Vagina (tissue), 2 donors: ENCODE results near the gene CCDC188. TPM values are rescaled to one million over a fixed set of nuclear protein-coding genes. Genes with fewer than 3 reads are reported as not detected.

Experiments
- DNase-seq, 2 donors: peaks; one replicate each; pipeline ENCODE4 v3.0.0-alpha.2; 2017; ENCODE audit errors: extremely low spot score in 2 of 2
- H3K27ac ChIP-seq: fragments of 200-600 bp; sonication (generic); one replicate; pipeline ENCODE4 v1.5.1; 2019
- H3K27me3 ChIP-seq: fragments of 200-600 bp; sonication (generic); one replicate; pipeline ENCODE4 v1.5.1; 2019
- H3K36me3 ChIP-seq, 2 donors: fragments of 200-600 bp; sonication (generic); one replicate each; pipeline ENCODE4 v1.5.1; 2017 to 2019
- H3K4me1 ChIP-seq: fragments of 200-600 bp; sonication (generic); one replicate; pipeline ENCODE4 v1.5.1; 2019
- H3K4me3 ChIP-seq, 2 donors: fragments of 200-600 bp; sonication (generic); 1 replicate in 1 of 2; 2 replicates in 1 of 2; pipeline ENCODE4 v1.5.1; 2016 to 2019
- H3K9me3 ChIP-seq: fragments of 200-600 bp; sonication (generic); one replicate; pipeline ENCODE4 v1.5.1; 2019
- POLR2A ChIP-seq, 2 donors: fragments of 450-650 bp; IDR thresholded peaks; one replicate each; pipeline ENCODE4 v1.6.1; 2017; ENCODE audit warnings: antibody characterized with exemption in 2 of 2, mild to moderate bottlenecking in 2 of 2, moderate library complexity in 2 of 2
- POLR2AphosphoS5 ChIP-seq, 2 donors: sonication (generic); formaldehyde crosslinking; IDR thresholded peaks; one replicate each; pipeline ENCODE4 v1.9.0; 2017; ENCODE audit warnings: antibody characterized with exemption in 2 of 2, mild to moderate bottlenecking in 2 of 2, low read depth in 1 of 2; ENCODE audit not compliant: insufficient read depth in 1 of 2
- intact Hi-C: fragments of 100-400 bp; cut with DNase I; formaldehyde crosslinking; loops from one replicate; pipeline ENCODE4 v1.15.1; 2023
- total RNA-seq: library from RNA; depleted of rRNA; stranded (reverse); fragments of >200 nt; gene quantifications from one replicate; pipeline ENCODE4 v1.2.3, GENCODE V29; 2016
- TF ChIP-seq, protein P1 (sequence below), 3 experiments: fragments of 450-650 bp in 2 of 3; fragments of 200-600 bp in 1 of 3; sonication (generic) in 1 of 3; IDR thresholded peaks; one replicate each; pipeline ENCODE4 v1.5.1; 2017 to 2019; ENCODE audit warnings: antibody characterized with exemption in 3 of 3, mild to moderate bottlenecking in 2 of 3, moderate library complexity in 2 of 3

The CCDC188 gene
- total RNA-seq, 1 donor from 2014 or later = not detected

- Histone ChIP-seq H3K27me3 (no peaks in the 10 kb centered on the region), H3K9me3 (no peaks in the 10 kb centered on the region), H3K27ac (no peak overlapping the region), H3K4me3 (no peak overlapping the region), H3K4me1 (no peaks in the 10 kb centered on the region), H3K36me3 (no peaks in the 10 kb centered on the region)
- no peak for DNase-seq
- intact Hi-C loops = no loop called here
- no peak for TF ChIP-seq POLR2AphosphoS5 (IDR thresholded peaks at IDR 0.05; ENCODE audit: insufficient read depth in 1 of 2, low read depth in 1 of 2)
- no peak for TF ChIP-seq POLR2A (IDR thresholded peaks at IDR 0.05)
- TF ChIP-seq, protein P1, sequence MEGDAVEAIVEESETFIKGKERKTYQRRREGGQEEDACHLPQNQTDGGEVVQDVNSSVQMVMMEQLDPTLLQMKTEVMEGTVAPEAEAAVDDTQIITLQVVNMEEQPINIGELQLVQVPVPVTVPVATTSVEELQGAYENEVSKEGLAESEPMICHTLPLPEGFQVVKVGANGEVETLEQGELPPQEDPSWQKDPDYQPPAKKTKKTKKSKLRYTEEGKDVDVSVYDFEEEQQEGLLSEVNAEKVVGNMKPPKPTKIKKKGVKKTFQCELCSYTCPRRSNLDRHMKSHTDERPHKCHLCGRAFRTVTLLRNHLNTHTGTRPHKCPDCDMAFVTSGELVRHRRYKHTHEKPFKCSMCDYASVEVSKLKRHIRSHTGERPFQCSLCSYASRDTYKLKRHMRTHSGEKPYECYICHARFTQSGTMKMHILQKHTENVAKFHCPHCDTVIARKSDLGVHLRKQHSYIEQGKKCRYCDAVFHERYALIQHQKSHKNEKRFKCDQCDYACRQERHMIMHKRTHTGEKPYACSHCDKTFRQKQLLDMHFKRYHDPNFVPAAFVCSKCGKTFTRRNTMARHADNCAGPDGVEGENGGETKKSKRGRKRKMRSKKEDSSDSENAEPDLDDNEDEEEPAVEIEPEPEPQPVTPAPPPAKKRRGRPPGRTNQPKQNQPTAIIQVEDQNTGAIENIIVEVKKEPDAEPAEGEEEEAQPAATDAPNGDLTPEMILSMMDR (IDR thresholded peaks at IDR 0.05) = no peak
Measured at GRCh38 chr22:20178075-20178914, 27.4 kb upstream of the CCDC188 start.

- Histone ChIP-seq H3K9me3 (no peaks in the 10 kb centered on the region), H3K4me1 (no peaks in the 10 kb centered on the region), H3K27me3 (no peaks in the 10 kb centered on the region), H3K27ac (no peak overlapping the region), H3K36me3 (no peaks in the 10 kb centered on the region), H3K4me3 (no peak overlapping the region)
- TF ChIP-seq, protein P1 (IDR thresholded peaks at IDR 0.05) = no peak
- TF ChIP-seq POLR2AphosphoS5 (IDR thresholded peaks at IDR 0.05; ENCODE audit: insufficient read depth in 1 of 2, low read depth in 1 of 2) (no peak), POLR2A (IDR thresholded peaks at IDR 0.05) (no peak)
- no peak for DNase-seq
- intact Hi-C loops = no loop called here
Measured at GRCh38 chr22:20177217-20177911, 26.5 kb upstream of the CCDC188 start.

DNA sequence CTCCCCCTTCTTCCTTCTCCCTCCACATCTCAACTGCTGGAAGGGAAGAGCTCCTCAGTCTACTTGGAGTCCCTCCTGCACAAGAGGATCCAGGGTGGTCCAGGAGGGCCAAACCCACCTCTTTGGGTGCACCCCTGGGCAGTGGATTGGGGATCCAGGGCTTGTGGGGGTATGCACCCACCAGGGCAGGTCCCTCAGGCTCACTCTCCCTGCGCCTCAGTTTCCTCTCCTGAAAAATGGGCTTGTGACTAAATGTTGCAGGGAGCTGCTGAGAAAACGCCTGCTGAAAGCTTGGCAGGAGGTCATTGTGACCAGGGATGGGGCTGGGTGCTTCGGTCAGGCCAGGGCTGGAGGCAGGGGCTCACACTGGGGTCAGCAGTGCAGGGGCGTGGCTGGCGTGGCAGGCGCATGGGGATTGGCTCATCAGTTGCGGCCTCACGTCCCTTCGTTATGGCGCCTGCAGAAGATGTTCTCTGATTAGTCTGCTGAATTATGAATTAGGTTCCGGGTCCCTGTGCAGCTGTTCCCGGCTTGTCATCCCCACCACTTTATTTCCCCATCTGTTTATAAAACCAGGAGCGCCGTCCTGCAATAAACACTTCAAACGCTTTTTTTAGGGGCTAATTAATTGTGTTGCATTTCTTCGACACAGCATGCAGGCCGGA is 25.7 kb upstream of the CCDC188 start:
- Histone ChIP-seq H3K4me1 (no peaks in the 10 kb centered on the region), H3K27me3 (no peaks in the 10 kb centered on the region), H3K36me3 (no peaks in the 10 kb centered on the region), H3K9me3 (no peaks in the 10 kb centered on the region), H3K4me3 (no peak overlapping the region), H3K27ac (no peak overlapping the region)
- intact Hi-C loops = no loop called here
- no peak for DNase-seq
- TF ChIP-seq POLR2AphosphoS5 (IDR thresholded peaks at IDR 0.05; ENCODE audit: insufficient read depth in 1 of 2, low read depth in 1 of 2) = no peak
- TF ChIP-seq, protein P1 (IDR thresholded peaks at IDR 0.05) = no peak
- no peak for TF ChIP-seq POLR2A (IDR thresholded peaks at IDR 0.05)

DNA sequence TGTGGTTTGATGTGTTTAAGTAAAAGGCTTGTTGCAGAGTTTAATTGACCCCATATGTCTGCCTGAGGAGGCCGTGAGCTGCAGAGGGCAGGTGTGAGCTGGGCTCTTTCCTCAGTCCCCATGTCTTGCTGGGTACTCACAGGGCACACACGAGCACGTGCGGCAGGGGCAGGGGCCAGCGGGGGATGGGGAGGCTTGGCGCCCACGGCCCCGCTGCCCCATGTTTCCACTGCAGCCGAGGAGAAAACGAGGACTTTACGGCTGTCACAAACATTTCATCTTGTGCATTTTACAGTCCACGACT is 24.7 kb upstream of the CCDC188 start:
- TF ChIP-seq, protein P1 (IDR thresholded peaks at IDR 0.05) = no peak
- TF ChIP-seq POLR2A (IDR thresholded peaks at IDR 0.05) (no peak), POLR2AphosphoS5 (IDR thresholded peaks at IDR 0.05; ENCODE audit: insufficient read depth in 1 of 2, low read depth in 1 of 2) (no peak)
- no peak for DNase-seq
- no peaks in the 10 kb centered on the region for H3K27me3 ChIP-seq
- no peaks in the 10 kb centered on the region for H3K9me3 ChIP-seq
- H3K4me3 ChIP-seq = no peak overlapping the region
- H3K36me3 ChIP-seq = no peaks in the 10 kb centered on the region
- intact Hi-C loops = no loop called here
- no peak overlapping the region for H3K27ac ChIP-seq
- H3K4me1 ChIP-seq = no peaks in the 10 kb centered on the region
